ENCODE results near the gene SPTBN5. TPM values are rescaled to one million over a fixed set of nuclear protein-coding genes. Genes with fewer than 3 reads are reported as not detected.

Gene SPTBN5
- total and polyA plus RNA-seq, 4 donors = 1.6 to 3.5 (median 1.9) TPM

GRCh38 chr15:41927536-41927935 is 33.7 kb upstream of the SPTBN5 start:
- Histone ChIP-seq H3K36me3 (ENCODE audit: control insufficient read depth in 4 of 4, insufficient read depth in 4 of 4, low read length in 4 of 4) (peaks cover 0 to 8% (median 2%) of the 10 kb centered on the region in 4 donors), H3K4me3 (no peak overlapping the region), H3K4me1 (ENCODE audit: control insufficient read depth in 5 of 5, insufficient read depth in 5 of 5, low read length in 5 of 5) (peaks cover 0 to 29% (median 20%) of the 10 kb centered on the region in 5 donors), H3K9me3 (ENCODE audit: control insufficient read depth in 4 of 4, insufficient read depth in 3 of 4, low read length in 3 of 4) (no peaks in the 10 kb centered on the region), H3K9ac (ENCODE audit: insufficient read depth in 1 of 2, low read length in 2 of 2) (no peak overlapping the region), H3K27ac (ENCODE audit: low read depth in 1 of 2, low read length in 1 of 2) (peak overlapping the region in 1 of 2 donors; percentile 74), H3K27me3 (ENCODE audit: control insufficient read depth in 3 of 3, insufficient read depth in 3 of 3, low read length in 2 of 3) (no peaks in the 10 kb centered on the region)
- DNase-seq (no peak), ATAC-seq (ENCODE audit: insufficient read depth, low FRiP score) (no peak)
- TF ChIP-seq CTCF (IDR thresholded peaks at IDR 0.05; ENCODE audit: control extremely low read depth, extremely low read depth) = no peak
- WGBS, 2 donors = 36 to 51% methylated on average over 3 of the region's 3 CpGs

GRCh38 chr15:41926185-41927056 is 32.6 kb upstream of the SPTBN5 start:
- Histone ChIP-seq H3K27ac (ENCODE audit: low read depth in 1 of 2, low read length in 1 of 2) (peak overlapping the region; percentile 34 to 63), H3K9ac (ENCODE audit: insufficient read depth in 1 of 2, low read length in 2 of 2) (no peak overlapping the region), H3K4me1 (ENCODE audit: control insufficient read depth in 5 of 5, insufficient read depth in 5 of 5, low read length in 5 of 5) (peaks cover 0 to 34% (median 23%) of the 10 kb centered on the region in 5 donors), H3K27me3 (ENCODE audit: control insufficient read depth in 3 of 3, insufficient read depth in 3 of 3, low read length in 2 of 3) (no peaks in the 10 kb centered on the region), H3K4me3 (no peak overlapping the region), H3K36me3 (ENCODE audit: control insufficient read depth in 4 of 4, insufficient read depth in 4 of 4, low read length in 4 of 4) (peaks cover 0 to 4% (median 2%) of the 10 kb centered on the region in 4 donors), H3K9me3 (ENCODE audit: control insufficient read depth in 4 of 4, insufficient read depth in 3 of 4, low read length in 3 of 4) (no peaks in the 10 kb centered on the region)
- 45 to 55% methylated on average over 10 of the region's 10 CpGs for WGBS, 2 donors
- ATAC-seq (ENCODE audit: insufficient read depth, low FRiP score) (peak; percentile 30), DNase-seq (no peak)
- TF ChIP-seq CTCF (IDR thresholded peaks at IDR 0.05; ENCODE audit: control extremely low read depth, extremely low read depth) = no peak

GRCh38 chr15:41925086-41925608 is 31.3 kb upstream of the SPTBN5 start:
- ATAC-seq (ENCODE audit: insufficient read depth, low FRiP score) = no peak
- Histone ChIP-seq H3K27me3 (ENCODE audit: control insufficient read depth in 3 of 3, insufficient read depth in 3 of 3, low read length in 2 of 3) (no peaks in the 10 kb centered on the region), H3K9me3 (ENCODE audit: control insufficient read depth in 4 of 4, insufficient read depth in 3 of 4, low read length in 3 of 4) (no peaks in the 10 kb centered on the region), H3K9ac (ENCODE audit: insufficient read depth in 1 of 2, low read length in 2 of 2) (no peak overlapping the region), H3K27ac (ENCODE audit: low read depth in 1 of 2, low read length in 1 of 2) (peak overlapping the region in 1 of 2 donors; percentile 44), H3K4me1 (ENCODE audit: control insufficient read depth in 5 of 5, insufficient read depth in 5 of 5, low read length in 5 of 5) (peaks cover 0 to 31% (median 25%) of the 10 kb centered on the region in 5 donors), H3K4me3 (no peak overlapping the region), H3K36me3 (ENCODE audit: control insufficient read depth in 4 of 4, insufficient read depth in 4 of 4, low read length in 4 of 4) (peaks cover 0 to 4% (median 2%) of the 10 kb centered on the region in 4 donors)
- TF ChIP-seq CTCF (IDR thresholded peaks at IDR 0.05; ENCODE audit: control extremely low read depth, extremely low read depth) = no peak
- DNase-seq = peak; percentile 30 to 78 (median 51)
- WGBS, 2 donors = 75 to 84% methylated on average over 7 of the region's 7 CpGs

All from lung (tissue), 12 donors.